HG03378 (cell line): ENCODE data around the gene GTSE1.

ENCODE experiments used
- ATAC-seq: cut with Tn5 transposase; IDR thresholded peaks from one replicate; pipeline ENCODE4 v1.9.1; 2021; ENCODE audit warnings: mild to moderate bottlenecking, moderate library complexity; ENCODE audit not compliant: unreplicated experiment

Gene GTSE1

DNA sequence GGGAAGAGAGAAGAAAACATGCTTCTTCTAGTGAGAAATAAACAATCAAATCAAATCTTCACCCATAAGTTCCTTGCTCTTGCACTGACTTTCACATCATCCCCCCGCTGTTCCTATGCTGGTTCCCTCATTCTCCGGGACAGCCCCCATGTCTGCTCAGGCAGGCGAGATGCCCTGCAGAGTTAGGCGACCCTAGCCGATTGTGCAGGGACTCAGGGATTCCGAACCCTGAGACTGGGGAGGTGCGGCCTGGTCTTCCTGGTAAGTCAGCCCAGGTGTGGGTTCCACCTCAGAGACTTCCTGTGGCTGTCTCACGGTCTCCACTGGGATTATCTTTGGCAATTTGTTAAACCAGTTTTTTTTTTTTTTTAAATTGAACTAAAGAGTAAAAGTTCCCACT is 22.3 kb upstream of the GTSE1 start:
- no peak for ATAC-seq

DNA sequence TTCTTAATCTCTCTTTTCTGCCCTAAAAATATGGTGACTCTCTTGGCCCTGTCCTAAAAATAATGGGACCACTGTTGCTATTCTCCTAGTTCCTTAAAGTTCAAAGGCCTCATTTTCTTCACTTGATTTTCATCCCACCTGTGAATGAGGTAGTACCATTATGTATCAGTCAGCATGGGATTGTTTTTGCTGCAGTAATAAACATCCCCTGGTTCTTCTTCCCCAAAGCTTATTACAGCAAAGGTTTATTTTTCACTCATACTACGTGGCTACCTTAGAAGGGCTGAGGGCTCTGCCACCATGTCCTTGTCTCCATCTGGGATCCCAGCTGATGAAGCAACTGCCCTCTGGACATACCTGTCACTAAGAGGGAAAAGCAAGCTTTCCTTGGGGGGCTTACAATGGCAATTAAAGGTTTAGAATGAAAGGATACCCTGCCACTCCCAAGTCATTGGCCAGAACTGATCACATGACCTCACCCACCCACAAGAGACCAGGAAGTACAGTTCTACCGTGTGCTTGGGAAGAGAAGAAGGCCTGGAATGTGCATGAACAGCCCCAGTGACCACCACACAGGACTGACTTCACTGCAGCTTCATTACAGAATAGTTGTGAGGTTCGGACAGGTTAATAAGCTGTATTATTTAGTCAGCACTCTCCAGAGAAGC is 21.1 kb upstream of the GTSE1 start:
- no peak for ATAC-seq

DNA sequence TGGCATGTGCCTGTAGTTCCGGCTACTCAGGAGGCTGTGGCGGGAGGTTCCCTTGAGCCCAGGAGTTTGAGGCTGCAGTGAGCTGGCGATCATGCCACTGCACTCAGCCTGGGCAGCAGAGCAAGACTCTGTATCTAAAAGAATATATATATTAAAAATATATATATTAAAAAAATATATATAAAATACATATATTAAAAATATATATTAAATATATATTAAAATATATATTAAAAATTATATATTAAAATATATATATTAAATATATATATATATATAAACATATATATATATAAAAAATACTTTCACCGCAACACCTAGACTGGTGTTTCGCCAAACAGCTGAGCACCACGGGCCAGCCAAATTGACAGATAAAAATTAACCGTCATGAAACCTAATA is 20.1 kb upstream of the GTSE1 start:
- ATAC-seq = no peak

DNA sequence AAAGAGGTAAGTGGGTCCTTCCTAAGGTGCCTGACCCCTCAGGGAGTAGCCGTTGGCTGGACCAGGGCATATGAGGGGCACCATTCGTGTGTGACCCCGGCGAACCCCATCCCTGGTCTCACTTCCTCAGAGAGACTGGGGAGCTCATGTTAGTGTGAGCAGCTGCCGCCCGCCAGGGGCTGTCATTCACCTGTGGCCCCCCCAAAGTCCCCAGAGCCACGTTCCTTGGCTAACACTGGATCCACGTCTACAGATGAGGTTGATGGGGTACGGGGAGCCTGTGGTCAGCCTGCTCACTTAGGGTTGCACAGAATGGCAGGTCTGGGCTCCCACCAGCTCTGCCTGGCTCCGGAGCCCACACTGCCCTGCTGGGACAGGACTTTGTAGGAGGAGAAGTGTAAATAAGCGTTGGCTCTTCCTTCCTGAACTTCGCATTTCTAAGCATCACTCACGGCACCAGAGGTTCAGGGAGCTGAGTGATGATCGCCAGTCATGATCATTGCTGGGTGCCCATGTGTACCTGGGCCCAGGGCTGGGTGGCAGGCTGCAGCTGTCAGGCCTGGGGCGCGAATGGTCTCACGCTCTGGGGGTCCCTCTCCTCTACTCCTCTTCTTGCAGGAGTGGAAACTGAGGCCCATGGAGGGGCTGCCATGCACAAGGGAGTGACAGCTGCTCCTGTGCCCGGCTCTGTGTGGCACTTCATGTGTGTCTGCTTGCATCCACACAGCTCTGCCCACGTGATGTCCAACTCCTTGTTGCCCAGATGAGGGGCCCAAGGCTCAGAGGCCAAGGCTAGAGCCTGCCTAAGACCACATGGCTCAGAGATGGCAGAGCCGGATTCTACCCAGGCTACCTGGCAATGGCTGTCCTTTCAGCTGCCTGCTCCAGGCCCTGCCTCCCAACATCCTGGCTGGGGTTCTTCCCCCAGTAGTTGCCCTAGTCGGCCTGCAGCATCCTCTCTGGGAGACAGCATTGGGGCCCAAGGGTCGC is 17.7 kb upstream of the GTSE1 start:
- no peak for ATAC-seq

DNA sequence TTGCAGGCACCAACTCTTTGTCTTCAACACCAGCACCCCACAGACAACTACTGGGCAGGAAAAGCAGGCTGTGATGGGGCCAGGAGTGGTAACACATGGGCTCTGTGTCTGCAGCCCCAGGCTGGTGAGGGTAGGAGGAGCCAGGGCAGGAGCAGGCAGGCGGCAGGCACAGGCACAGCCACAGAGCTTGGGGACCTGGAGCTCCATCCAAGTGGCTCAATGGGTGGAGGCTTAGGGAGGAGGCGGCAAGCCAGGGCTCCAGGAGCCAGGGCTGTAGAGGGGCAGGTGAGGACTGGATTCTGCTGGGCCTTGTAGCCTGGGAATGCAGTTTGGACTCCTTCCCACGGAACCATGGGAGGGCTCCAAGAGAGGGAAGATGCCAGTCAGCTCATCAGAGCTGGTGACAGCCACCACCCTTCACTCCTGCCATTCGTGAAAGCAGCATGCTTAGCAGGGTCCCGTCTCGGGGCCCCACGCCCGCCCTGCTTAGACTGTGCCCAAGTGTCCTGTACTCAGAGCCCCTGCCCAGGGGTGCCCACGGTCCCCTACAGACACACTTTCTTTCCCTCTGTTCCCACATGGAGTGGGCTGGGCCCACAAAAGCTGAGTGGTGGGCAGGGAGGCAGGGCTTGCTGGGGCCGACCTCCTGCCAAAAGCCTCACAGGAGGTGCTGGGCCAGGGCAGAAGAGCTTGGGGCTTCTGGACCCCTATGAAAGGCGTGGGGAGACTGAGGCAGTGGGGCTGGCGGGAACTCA is 16.4 kb upstream of the GTSE1 start:
- no peak for ATAC-seq

DNA sequence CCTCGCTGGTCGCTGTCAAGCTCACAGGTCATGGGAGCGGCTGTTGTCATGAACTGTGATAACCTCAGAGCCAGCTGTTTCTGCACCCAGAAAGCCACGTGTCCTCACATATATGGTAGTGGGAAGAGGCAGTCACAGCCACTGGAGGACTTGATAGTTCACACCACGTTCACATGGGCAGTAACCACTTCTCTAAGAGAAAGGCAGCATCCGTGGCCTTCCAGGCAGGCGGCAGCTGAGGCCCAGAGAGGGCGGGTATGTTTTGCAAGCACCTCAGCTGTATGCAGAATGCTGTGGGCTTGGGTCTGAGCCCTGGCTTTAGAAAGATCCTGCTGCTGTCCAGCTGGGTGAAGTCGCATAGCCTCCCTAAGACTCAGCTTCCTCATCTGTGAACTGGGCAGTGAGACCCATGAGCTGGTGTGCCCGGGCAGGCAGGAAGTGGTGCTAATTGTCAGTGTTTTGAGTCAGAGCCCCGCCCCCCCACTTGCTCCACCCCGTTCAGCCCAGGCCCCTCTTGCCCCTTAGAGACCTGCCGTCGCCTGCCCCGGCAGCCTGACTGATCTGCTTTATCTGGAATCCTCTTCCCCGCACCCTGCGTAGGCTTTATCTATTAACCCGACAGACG is 15.6 kb upstream of the GTSE1 start:
- no peak for ATAC-seq

DNA sequence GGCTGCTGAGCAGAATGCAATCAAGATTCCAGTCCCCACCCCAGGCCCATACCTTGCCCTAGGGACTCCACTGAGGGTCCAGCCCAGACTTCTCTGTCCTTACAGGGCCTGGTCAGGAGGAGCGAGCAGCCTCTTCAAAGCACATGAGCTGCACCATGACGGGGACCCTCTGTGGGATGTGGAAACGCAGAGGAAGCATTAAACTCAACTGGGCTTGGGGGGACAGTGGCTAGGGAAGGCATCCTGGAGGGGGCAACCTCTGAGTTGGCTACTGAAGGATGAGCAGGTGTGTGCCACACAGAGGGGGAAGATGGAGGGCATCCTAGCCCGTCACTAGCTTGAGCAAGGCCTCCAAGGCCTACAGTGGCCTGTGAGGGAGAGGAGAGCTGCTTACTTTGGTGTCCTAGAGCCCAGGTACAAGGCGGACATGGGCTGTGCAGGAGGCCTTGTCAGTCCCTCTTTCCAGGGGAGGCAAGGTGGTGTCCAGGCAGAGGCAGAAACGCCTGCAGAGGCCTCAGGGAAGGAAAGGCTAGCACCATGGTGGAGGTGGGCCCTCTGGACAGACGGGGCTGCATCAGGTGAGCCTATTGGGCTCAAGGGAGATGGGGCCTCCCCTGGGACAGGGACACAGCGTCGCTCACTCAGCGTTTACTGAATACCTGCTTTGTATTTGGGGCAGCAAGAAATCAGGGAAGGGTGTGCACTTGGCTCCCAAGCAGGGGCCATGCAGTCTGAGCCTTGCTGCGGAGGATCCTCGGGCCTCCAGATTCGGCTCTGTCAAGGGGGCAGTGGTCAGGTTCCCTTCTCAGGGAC is 14.6 kb upstream of the GTSE1 start:
- no peak for ATAC-seq

DNA sequence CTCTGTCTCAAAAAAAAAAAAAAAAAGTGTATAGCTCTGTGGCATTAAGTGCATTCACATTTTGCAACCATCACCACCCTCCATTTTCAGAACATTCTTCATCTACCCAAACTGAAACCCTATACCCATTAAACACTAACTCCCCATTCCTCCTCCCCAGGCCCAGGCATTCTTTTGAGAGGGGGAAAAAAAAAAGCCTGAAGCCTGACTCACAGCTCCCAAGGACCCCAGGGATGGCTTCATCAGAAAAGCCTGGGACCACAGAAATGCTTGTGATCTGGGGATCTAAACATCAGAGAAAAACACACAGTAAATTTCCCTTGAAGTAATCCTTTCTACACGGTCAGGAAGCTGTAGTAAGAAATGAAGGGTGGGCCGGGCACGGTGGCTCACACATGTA is 10.7 kb upstream of the GTSE1 start:
- ATAC-seq = no peak

DNA sequence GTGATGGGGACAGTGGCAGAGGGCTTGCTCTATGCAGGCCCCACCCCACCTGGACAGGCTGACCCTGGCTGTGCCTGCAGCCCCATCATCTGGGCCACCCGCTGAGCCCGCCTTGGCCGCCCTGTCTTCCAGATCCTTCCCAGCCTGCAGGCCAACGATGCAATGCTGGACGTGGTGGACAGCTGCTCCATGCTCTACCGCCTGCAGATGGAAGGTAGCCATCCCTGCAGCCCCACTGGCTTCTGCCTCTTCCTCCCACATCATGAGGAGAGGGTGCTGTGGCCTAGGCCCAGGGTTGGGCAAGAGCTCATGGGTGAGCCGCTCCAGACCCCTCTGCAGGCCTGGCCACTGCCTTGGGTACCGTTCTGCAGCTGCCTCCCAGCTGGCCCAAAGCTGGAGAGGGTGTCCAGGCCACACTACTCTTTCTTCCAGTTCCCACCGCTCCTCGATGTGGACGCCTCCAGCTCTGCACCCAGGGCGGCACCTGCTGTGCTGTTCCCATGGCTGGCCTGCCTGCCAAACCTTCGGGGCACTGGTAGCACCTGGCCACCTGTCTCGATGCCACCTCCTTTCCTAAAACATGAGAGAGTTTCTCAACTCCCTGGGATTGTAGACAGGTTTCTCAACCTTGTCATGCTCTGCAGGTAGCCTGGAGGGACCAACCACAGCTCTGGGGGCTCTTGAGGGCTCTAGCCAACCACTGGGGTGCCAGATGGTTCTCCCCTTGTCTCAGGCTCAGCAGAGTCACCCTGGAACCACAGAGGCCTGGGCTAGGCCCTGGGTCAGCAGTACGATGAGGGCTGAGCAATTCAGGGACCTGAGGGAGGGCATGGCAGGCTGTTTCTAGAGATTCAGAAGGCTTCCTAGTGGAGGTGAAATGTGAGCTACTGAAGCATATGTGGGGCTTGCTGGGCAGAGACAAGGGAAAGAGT is 9.5 kb upstream of the GTSE1 start:
- ATAC-seq = no peak

DNA sequence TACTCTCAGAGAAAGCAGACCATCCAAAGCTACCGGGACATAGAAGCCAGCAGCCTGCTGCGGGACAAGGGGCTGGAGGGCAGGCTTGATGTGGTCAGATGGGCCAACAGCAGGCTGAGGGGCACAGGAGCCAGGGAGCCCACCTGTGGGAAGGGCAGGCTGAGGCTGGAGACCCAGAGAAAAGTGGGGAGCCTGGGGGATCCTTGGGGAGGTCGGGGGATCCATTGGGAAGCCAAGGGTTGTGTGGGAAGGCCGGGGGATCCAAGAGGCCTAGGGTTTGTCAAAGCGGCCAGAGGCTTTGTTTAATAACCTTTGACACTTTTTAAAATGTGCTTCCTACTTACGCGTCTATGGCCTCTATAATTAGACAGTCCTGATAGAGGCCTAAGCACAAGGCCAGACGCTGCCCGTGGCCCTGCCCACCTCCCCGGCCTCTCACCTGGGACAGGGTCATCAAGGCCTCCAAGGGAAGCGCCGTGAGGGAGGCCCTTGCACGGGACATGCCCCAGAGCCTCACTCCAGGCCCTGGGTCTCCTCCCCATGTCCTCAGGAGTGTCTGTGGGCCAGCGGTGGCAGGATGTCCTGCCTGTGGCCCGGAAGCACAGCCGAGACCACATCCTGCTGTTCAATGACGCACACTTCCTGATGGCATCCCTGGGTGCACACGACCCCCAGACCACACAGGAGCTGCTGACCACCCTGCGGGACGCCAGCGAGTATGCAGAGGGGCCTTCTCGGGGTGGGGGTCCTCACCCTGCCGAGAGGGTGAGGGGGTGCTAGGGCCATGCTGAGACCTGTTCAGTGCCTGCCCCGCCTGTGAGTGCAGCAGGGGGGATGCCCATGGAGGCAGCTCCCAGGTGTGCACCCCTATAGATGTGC is 8.6 kb upstream of the GTSE1 start:
- ATAC-seq = no peak

DNA sequence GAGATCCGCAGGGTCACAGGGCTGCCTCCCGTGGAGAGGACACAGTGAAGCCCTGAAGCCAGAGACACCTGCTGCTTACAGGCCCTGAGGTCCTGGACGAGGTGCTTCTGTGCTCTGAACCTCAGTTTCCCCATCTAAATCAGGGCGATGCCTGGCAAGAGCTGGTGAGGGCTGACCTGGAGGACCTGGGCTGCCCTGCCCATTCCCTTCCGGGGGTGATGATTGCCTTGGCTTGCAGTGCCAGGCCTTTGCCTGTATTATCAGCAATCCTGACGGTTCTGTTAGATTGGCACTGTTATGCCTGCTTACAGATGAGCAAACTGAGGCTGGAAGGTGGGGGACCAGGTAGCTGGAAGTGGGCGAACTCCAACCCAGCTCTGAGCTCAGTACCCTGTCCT is 7.8 kb upstream of the GTSE1 start:
- ATAC-seq = no peak

DNA sequence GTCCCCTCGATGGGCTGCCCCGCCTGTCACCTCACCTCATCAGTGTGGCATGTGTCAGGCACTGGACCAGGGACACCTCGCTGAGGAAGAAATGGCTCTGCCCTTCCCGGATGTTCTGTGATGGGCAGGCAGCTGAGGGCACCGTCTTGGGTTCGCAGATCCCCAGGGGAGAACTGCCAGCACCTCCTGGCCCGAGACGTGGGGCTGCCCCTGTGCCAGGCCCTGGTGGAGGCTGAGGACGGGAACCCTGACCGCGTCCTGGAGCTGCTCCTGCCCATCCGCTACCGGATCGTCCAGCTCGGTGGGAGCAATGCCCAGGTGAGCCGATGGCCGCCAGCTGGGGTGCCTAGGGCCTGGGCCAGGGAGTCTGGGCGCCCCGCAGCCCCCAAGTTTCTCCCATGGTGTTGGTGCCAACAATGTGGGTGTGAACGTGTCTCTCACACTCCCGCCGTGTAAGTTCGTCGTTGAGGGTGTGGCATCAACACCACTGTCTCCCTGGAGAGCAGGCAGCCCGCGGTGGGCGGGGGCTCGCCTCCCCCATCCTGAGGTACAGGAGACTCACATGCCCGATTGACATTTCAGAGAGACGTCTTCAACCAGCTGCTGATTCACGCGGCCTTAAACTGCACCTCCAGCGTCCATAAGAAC is 7.3 kb upstream of the GTSE1 start:
- no peak for ATAC-seq

DNA sequence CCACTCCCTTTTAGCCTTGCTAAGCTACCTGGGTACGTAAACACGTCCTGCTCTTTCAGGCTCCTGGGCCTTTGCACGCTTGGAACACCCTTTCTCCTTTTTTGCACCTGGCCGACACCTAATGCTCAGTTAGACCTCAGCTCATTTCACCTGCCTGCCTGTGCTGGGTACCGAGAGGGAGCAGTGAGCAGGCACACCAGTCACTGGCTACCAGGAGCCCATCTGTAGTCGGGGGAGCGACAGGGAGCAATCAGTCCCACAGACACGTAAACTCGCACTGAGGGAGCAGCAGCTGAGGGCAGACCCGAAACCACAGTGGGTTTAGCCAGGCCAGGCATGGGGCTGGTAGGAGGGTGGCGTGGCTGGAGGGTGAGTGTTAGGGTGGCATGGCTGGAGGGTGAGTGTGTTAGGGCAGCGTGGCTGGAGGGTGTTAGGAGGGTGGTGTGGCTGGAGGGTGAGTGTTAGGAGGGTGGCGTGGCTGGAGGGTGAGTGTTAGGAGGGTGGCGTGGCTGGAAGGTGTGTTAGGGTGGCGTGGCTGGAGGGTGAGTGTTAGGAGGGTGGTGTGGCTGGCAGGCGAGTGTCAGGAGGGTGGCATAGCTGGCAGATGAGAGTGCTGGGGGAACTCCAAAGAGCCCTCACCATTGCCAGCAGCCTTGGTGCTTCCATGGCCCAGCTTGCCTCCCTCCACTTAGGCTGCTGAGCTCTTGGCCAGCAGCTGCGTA is 6.4 kb upstream of the GTSE1 start:
- no peak for ATAC-seq

DNA sequence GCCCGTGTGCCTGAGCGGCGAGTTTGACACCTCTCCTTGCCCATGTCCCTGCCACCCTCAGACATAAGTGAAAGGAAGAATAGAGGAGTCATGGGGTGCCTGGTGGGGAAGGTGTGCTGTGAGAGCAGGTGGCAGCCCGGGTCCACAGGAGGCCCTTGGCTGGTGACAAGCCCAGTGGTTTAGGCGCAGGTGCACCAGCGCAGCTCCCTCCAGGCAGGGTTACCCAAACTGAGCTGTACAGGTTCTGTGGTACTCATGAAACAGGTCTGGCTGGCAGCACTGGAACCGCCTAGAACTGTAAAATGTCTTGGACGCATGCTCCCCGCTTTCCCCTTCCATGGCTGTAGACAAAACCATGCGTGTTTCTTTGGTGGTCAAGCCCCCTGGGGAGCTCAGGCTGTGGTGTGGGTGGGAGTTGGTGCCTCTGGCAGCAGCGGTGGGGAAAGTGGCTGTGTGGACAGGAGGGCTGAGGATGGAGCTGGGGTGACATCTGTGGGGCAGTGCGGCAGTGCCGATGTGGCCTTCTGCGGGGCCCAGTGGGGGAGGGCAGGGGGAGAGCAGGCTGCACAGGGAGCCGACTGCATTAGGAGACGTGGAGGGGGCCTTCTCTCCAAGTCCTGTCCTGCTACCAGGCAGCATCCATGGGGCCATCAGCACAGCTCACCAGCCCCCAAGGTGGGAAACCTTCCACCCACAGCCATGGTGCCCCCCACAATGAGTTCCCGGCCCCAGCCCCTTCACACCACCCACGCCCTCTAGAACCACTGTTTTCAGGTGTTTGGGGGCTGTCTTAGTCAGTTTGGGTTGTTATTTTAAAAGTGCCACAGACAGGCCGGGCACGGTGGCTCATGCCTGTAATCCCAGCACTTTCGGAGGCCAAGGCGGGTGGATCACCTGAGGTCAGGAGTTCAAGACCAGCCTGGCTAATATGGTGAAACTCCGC is 5.6 kb upstream of the GTSE1 start:
- no peak for ATAC-seq

DNA sequence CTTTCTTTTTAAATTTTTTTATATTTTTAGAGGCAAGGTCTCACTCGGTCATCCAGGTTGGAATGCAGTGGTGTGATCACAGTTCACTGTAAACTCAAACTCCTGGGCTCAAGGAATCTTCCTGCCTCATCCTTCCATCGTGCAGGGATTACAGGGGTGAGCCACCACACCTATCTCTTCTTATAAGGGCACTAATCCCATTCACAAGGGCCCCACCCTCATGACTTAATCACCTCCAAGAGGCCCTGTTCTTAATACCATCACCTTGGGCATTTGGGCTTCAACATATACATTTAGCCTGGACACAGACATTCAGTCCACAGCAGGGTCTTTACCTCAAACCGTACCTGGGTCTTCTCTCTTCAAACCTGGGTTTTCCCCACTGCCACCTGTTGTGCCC is 4.5 kb upstream of the GTSE1 start:
- no peak for ATAC-seq

DNA sequence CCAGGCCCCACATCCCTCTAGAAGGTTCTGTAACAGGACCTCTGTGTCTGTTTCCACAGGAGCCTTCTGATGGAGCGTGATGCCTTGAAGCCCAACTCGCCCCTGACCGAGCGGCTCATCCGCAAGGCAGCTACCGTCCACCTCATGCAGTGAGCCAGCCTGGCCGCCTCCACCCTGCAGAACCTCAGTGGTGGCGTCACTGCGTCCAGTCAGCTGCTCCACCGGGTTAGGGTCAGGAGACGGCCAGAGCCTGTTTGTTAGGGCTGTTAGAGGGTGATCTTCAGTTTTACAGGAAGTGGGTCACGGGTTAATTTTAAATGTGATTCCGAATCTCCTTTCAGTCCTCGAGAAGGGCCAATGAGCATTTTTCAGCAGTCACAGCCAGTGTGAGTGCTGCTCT is 3.9 kb upstream of the GTSE1 start:
- no peak for ATAC-seq
